Vagina (tissue), 2 donors: Measurements from ENCODE around the gene ERMN. TPM values are rescaled to one million over a fixed set of nuclear protein-coding genes. Genes with fewer than 3 reads are reported as not detected.
"Not testable (repeated sequence)": the region's sequence is repeated elsewhere in the genome, so short reads cannot be mapped to it uniquely, and the experiment has no call there.

Experiments used
- DNase-seq, 2 donors: peaks; one replicate each; pipeline ENCODE4 v3.0.0-alpha.2; 2017; ENCODE audit errors: extremely low spot score in 2 of 2
- H3K27ac ChIP-seq: fragments of 200-600 bp; sonication (generic); one replicate; pipeline ENCODE4 v1.5.1; 2019
- H3K27me3 ChIP-seq: fragments of 200-600 bp; sonication (generic); one replicate; pipeline ENCODE4 v1.5.1; 2019
- H3K36me3 ChIP-seq, 2 donors: fragments of 200-600 bp; sonication (generic); one replicate each; pipeline ENCODE4 v1.5.1; 2017 to 2019
- H3K4me1 ChIP-seq: fragments of 200-600 bp; sonication (generic); one replicate; pipeline ENCODE4 v1.5.1; 2019
- H3K4me3 ChIP-seq, 2 donors: fragments of 200-600 bp; sonication (generic); 1 replicate in 1 of 2; 2 replicates in 1 of 2; pipeline ENCODE4 v1.5.1; 2016 to 2019
- H3K9me3 ChIP-seq: fragments of 200-600 bp; sonication (generic); one replicate; pipeline ENCODE4 v1.5.1; 2019
- POLR2A ChIP-seq, 2 donors: fragments of 450-650 bp; IDR thresholded peaks; one replicate each; pipeline ENCODE4 v1.6.1; 2017; ENCODE audit warnings: antibody characterized with exemption in 2 of 2, mild to moderate bottlenecking in 2 of 2, moderate library complexity in 2 of 2
- POLR2AphosphoS5 ChIP-seq, 2 donors: sonication (generic); formaldehyde crosslinking; IDR thresholded peaks; one replicate each; pipeline ENCODE4 v1.9.0; 2017; ENCODE audit warnings: antibody characterized with exemption in 2 of 2, mild to moderate bottlenecking in 2 of 2, low read depth in 1 of 2; ENCODE audit not compliant: insufficient read depth in 1 of 2
- intact Hi-C: fragments of 100-400 bp; cut with DNase I; formaldehyde crosslinking; loops from one replicate; pipeline ENCODE4 v1.15.1; 2023
- total RNA-seq: library from RNA; depleted of rRNA; stranded (reverse); fragments of >200 nt; gene quantifications from one replicate; pipeline ENCODE4 v1.2.3, GENCODE V29; 2016
- TF ChIP-seq, protein P1 (sequence below), 3 experiments: fragments of 450-650 bp in 2 of 3; fragments of 200-600 bp in 1 of 3; sonication (generic) in 1 of 3; IDR thresholded peaks; one replicate each; pipeline ENCODE4 v1.5.1; 2017 to 2019; ENCODE audit warnings: antibody characterized with exemption in 3 of 3, mild to moderate bottlenecking in 2 of 3, moderate library complexity in 2 of 3

Gene ERMN
- total RNA-seq, 1 donor from 2014 or later, result not detected

DNA sequence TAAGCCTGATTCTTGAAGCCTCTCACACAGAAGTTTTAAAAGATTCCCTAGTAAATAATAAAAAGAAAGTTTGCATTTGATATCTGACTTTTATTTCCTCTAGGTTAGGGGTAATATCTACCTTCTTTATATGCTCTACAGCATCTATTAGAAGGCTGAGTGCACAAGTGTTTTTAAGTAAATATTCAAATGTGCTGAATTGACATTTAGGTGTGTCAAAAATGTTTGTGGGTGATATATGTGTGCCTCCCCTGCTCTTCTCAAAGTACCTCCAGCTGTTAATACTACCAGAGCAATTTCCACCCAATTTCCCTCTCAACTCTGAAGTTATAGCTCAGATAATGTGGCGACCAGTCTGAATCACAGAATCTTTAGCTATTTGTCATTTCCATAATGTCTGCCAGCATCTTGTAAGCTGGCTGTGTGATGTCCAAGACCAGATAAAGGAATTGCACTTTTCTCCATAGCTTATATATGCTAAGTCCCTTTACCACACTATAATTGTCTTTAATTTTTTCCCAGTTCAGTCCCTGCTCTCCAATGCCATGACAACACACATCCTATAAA is 24.4 kb upstream of the ERMN start:
- H3K27me3 ChIP-seq, result no peaks in the 10 kb centered on the region
- no peaks in the 10 kb centered on the region for H3K36me3 ChIP-seq
- intact Hi-C loops, result no loop called here
- TF ChIP-seq POLR2AphosphoS5 (IDR thresholded peaks at IDR 0.05; ENCODE audit: insufficient read depth in 1 of 2, low read depth in 1 of 2), result no peak
- TF ChIP-seq, protein P1, sequence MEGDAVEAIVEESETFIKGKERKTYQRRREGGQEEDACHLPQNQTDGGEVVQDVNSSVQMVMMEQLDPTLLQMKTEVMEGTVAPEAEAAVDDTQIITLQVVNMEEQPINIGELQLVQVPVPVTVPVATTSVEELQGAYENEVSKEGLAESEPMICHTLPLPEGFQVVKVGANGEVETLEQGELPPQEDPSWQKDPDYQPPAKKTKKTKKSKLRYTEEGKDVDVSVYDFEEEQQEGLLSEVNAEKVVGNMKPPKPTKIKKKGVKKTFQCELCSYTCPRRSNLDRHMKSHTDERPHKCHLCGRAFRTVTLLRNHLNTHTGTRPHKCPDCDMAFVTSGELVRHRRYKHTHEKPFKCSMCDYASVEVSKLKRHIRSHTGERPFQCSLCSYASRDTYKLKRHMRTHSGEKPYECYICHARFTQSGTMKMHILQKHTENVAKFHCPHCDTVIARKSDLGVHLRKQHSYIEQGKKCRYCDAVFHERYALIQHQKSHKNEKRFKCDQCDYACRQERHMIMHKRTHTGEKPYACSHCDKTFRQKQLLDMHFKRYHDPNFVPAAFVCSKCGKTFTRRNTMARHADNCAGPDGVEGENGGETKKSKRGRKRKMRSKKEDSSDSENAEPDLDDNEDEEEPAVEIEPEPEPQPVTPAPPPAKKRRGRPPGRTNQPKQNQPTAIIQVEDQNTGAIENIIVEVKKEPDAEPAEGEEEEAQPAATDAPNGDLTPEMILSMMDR (IDR thresholded peaks at IDR 0.05), result no peak
- TF ChIP-seq POLR2A (IDR thresholded peaks at IDR 0.05), result no peak
- no peak overlapping the region for H3K4me3 ChIP-seq
- no peaks in the 10 kb centered on the region for H3K4me1 ChIP-seq
- no peak overlapping the region for H3K27ac ChIP-seq
- H3K9me3 ChIP-seq, result no peaks in the 10 kb centered on the region
- no peak for DNase-seq

DNA sequence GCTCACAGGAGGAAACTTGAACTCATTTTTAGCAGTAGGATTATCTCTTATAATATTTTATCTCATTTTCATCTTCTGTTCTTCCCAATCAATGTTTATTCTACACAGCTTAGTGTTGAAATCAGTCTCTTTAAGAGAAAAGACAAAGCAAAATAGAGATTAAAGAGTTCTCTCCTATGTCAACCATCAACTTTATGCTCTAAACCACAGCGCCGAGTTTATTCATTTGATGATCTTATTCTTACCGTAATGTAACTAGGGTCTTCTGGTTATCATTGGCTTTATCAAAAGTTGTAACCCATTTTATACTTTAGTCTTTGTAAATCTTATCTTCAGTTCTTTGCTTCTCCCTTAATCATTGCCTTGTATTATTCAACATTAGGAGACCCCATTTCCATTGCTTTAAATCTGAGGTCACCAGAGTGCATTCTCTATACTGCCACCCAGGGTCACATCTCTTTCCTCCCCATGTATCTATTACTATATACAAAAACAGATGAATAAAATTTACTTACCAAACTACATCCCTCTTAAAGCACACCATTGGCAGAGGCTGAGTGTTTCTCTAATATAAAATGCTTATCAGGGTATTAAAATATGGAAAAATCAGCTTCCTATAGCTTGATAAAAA is 22.8 kb upstream of the ERMN start:
- no peak for DNase-seq
- H3K4me3 ChIP-seq, result no peak overlapping the region
- H3K36me3 ChIP-seq, result no peaks in the 10 kb centered on the region
- H3K27me3 ChIP-seq, result no peaks in the 10 kb centered on the region
- no peaks in the 10 kb centered on the region for H3K9me3 ChIP-seq
- H3K4me1 ChIP-seq, result no peaks in the 10 kb centered on the region
- TF ChIP-seq POLR2A (IDR thresholded peaks at IDR 0.05), result no peak
- TF ChIP-seq, protein P1 (IDR thresholded peaks at IDR 0.05), result no peak
- no peak for TF ChIP-seq POLR2AphosphoS5 (IDR thresholded peaks at IDR 0.05; ENCODE audit: insufficient read depth in 1 of 2, low read depth in 1 of 2)
- intact Hi-C loops, result no loop called here
- H3K27ac ChIP-seq, result no peak overlapping the region

DNA sequence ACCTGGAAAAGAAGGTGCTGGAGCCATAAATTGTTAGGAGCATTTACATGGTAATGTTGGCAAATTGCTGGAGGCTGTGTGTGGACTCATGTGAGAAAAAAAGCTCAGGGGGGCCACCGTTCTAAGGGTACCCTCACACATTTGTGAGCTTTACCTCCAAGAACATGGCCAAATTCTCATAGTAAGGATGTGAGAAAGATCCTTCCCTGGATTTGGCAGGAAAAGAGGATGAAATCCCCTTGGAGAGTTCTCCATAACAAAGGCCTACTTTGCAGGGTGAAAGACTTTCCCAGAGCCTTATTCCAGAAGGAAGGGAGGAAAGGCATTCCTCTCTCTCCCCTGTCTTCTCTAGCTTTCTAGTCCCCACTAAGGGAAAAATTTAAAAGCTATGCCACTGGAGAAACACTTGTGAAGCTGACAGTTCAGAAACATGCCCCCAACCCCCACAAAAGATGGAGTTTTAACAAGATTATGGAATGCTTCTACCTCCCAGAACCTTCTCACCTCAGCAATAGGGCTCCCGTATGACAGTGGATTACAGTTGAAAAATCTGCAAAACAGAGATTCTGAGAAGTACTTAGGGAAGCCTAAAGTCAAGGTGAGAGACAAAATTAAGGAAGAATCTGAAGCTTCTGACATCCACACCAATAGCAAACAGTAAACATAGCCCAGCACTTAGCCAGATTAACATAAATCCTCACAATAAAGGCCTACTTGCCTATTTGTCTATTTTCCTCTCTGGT is 20.2 kb upstream of the ERMN start:
- intact Hi-C loops, result no loop called here
- H3K4me1 ChIP-seq, result no peaks in the 10 kb centered on the region
- no peaks in the 10 kb centered on the region for H3K9me3 ChIP-seq
- H3K36me3 ChIP-seq, result no peaks in the 10 kb centered on the region
- TF ChIP-seq POLR2A (IDR thresholded peaks at IDR 0.05) (no peak), POLR2AphosphoS5 (IDR thresholded peaks at IDR 0.05; ENCODE audit: insufficient read depth in 1 of 2, low read depth in 1 of 2) (no peak)
- TF ChIP-seq, protein P1 (IDR thresholded peaks at IDR 0.05), result no peak
- no peaks in the 10 kb centered on the region for H3K27me3 ChIP-seq
- no peak overlapping the region for H3K27ac ChIP-seq
- H3K4me3 ChIP-seq, result no peak overlapping the region
- DNase-seq, result no peak

DNA sequence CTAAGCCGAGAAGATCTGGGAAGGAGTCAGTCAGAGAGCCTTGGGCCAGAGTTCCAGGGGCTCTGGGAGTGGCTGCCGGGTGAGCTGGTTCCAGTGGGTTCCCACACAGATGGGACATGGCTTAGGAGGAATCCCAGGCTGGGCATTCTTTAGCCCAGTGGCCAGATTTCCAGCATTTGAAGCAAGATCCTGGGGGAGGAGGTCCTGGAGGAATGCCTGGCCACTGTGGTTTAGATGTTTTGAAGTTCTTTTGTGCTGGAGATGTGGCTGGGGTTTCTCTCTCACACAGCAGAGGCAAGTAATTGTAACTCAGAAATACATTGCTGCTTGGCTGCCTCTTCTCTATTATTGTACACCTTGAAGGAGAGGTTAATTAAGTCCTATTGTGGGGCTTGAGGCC is 15.8 kb upstream of the ERMN start:
- H3K36me3 ChIP-seq, DNase-seq, H3K4me3 ChIP-seq, H3K27me3 ChIP-seq, H3K27ac ChIP-seq, H3K4me1 ChIP-seq, H3K9me3 ChIP-seq, intact Hi-C loops: not testable (repeated sequence)

DNA sequence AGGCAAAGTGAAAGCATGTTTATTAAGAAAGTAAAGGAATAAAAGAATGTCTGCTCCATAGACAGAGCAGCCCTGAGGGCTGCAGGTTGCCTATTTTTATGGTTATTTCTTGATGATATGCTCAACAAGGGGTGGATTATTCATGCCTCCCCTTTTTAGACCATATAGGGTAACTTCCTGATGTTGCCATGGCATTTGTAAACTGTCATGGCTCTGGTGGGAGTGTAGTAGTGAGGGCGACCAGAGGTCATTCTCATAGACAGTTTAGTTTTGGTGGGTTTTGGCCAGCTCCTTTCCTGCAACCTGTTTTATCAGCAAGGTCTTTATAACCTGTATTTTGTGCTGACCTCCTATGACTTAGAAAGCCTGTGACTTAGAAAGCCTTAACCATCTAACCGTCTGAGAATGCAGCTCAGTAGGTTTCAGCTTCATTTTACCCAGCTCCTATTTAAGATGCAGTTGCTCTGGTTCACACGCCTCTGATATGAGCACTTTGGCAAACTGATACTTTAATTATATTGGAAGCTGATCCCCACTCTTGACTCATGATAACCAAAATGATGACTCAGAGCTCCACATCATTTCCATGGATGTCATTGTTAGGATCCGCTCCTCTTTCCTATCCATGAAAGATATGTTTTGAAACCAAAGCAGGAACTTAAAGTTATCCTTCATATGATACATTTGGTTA is 14.5 kb upstream of the ERMN start:
- Histone ChIP-seq H3K27me3 (no peaks in the 10 kb centered on the region), H3K4me1 (no peaks in the 10 kb centered on the region), H3K9me3 (no peaks in the 10 kb centered on the region), H3K4me3 (no peak overlapping the region), H3K27ac (no peak overlapping the region), H3K36me3 (no peaks in the 10 kb centered on the region)
- intact Hi-C loops, result no loop called here
- no peak for DNase-seq
- TF ChIP-seq, protein P1 (IDR thresholded peaks at IDR 0.05), result no peak
- TF ChIP-seq POLR2AphosphoS5 (IDR thresholded peaks at IDR 0.05; ENCODE audit: insufficient read depth in 1 of 2, low read depth in 1 of 2) (no peak), POLR2A (IDR thresholded peaks at IDR 0.05) (no peak)
